NCI-H2107 treated with DMSO at 0.1 percent for 48 hours (cell line): ENCODE data around the gene CLIC5.
A peak's percentile ranks its signal among the peaks of the same experiment; 100 is the strongest.

Source experiments
- DNase-seq: peaks from one replicate; lab custom pipeline; 2025; ENCODE audit not compliant: unreplicated experiment; lab: John Stamatoyannopoulos, UW

CLIC5 gene

DNA sequence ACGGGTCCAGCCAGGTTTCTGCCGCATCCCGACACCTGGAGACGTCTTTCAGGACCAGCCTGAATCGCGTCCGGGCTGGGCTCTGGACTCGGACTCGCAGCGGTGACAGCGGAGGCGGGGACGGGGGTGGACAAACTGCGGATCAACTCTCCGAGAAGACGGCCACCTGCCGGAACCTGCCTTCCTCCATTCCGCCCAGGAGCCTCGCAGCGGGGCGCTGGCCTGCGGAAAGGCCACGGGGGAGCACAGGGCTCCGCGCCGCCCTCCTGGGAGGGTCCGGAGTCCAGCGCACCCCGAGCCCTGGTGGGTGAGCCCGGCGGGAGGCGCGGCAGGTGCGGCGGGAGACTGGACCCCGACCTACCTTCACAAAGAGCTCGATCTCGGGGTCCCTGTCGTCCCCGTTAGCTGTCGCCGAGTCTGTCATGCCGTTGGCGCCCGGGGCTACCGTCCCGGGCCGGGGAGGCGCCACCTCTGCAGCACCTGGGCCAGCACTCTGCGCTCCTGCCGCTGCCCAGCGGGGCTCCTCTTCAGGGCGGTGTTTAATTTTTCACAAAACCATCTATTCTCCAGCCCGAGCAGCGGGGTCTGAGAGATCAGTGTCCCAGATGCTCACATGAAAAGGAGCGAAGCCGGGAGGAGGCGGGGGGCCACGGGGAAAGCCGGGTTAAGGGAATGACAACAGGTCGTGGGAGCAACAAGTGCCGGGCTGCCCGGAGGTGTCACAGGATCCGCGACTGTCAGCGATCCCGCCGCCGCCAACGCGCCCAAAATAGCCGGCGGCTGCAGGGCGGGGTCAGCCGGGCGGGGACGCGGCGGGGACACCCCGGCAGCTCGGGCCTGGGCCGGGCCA is at the start of gene CLIC5:
TSS of gene CLIC5 (minus strand) at position 742 of the 850 bp plus-strand sequence. CDS start at position 424, 318 bp downstream.
- DNase-seq = no peak

DNA sequence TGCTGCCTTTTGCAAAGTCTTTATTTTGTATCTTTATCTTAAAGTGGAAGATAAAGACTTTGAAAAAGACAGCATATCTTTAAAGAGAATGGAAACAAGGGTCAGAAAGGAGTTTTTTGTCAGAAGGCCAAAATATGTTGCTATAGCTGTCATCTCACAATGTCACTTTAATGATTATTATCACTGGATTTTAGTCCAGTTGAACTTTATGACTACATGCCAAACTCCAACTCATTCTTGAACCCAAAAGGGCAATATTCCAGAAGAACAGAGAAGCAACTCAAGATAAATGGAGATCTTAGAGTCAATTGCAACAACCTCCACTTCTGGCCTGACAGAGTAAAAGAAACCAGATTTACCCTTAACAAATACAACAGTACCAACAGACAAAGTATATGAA is 47.3 kb upstream of the CLIC5 start:
- no peak for DNase-seq

DNA sequence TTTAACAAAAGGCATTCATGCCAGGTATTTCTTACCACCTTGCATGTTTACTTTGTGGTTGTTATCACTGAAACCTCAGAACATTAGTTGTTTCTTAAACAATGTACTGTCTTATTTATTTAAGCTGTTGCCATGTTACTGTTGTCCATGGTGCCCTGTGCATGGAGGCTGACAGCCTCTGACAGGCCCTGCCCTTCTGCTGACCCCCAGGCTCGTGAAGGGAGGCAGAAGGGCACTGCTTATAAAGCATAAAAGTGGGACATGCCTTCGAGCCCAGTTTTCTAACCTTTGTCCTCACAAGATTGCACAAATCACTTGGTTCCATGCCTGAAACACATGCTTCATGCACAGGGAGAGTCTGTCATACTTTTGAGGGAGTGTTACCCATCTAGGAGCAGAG is 46.7 kb upstream of the CLIC5 start:
- DNase-seq = peak; percentile 64

DNA sequence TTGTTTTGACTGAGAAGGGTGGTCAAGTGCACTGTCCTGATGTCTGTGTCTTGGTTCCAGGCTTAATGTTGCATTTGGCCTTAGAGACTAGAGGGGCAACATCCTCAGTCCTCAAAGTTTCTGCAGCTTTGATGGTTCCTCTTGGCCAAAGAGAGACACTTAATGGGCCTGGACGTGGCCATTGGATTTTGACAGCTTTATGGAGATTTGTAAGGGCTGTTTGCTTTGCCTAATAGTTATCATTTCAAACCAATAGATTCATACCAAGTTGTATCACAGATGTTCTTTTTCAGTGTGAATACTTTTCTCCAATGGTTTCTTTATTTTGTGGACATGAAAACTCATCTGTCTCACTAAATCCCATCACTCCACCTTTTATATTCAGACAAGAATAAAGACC is 45.8 kb upstream of the CLIC5 start:
- DNase-seq = no peak

DNA sequence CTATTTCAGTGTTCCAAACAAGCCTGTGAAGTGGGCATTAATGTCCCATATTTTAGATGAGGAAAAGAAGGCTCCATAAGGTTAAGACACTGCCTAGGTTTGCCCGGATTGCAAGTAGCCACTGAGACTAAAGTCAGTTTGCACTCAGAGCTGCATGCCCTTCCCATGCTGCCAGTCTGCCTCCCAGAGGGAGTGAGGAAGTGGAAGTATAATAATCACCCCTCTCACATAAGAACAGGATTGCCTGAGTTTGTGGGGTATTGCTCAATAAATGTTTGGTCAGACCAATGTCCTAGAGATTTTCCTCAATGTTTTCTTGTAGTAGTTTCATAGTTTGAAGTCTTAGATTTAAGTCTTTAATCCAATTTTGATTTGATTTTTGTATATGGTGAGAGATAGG is 43.9 kb upstream of the CLIC5 start:
- no peak for DNase-seq

DNA sequence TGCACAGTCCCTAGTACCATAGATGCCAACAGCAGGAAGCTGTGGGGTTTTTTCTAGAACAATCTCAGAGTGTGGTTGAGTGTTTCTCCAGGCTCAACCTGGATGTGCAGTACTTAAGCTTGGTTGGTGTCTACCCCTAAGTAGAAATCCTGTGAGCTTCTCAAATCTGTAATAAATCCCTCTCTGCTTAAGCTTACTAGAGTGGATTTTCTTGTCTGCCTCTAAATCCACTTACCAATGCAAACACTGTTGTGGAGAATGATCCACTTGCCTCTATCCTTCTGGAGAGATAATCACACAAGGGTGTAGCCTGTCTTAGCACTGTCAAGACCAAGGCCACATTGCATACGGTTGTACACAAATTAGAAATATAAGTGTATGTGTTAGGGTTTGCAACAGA is 43.3 kb upstream of the CLIC5 start:
- no peak for DNase-seq

DNA sequence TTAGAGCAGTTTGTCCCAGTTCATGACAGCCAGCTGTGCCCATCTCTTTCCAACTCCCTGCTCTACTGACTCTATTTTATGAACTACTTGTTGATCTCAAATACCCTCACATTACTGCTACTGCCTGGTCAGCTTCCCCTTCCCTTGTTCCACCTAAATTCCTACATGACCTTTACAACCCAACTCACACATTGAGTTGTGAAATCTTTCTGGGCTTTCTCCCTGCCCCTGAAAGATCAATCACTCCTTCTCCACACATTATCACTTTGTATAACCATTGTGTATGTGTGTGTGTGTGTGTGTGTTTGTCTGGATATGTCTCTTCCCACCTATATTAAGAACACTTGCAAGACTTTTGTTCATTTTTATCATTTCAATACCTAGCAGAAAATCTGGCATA is 42.1 kb upstream of the CLIC5 start:
- DNase-seq = no peak

DNA sequence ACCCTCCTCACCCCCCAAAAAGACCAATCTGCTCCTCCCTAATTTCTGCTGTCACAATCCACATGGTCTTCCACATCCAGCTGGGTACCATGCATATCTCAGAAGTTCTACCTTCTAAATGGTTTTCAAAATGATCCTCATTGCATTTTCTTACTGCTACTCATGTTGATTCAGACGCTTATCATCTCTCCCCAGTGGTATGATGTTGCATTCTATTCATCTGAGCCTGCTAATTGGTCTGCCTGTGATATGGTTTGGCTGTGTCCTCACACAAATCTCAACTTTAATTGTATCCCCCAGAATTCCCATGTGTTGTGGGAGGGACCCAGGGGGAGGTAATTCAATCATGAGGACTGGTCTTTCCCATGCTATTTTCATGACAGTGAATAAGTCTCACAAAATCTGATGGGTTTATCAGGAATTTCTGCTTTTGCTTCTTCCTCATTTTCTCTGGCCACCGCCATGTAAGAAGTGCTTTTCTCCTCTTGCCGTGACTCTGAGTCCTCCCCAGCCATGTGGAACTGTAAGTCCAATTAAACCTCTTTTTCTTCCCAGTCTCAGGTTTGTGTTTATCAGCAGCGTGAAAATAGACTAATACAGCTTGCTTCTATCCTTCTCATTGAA is 41.4 kb upstream of the CLIC5 start:
- DNase-seq = no peak

DNA sequence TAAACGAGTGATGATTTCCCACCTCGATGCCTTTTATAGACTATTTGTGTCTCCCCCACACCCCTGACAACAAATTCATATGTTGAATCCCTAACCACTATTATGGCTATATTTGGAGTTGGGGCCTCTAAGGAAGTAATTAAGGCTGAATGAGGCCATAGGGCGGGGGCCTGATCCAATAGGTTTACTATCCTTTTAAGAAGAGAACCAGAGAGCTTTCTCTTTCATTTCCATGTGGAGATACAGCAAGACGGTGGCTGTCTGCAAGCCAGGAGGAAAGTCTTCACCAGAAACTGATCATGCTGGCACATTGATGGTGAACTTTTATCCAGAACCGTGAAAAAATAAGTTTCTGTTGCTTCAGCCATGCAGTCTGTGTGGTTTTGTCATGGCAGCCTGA is 38.9 kb upstream of the CLIC5 start:
- no peak for DNase-seq

DNA sequence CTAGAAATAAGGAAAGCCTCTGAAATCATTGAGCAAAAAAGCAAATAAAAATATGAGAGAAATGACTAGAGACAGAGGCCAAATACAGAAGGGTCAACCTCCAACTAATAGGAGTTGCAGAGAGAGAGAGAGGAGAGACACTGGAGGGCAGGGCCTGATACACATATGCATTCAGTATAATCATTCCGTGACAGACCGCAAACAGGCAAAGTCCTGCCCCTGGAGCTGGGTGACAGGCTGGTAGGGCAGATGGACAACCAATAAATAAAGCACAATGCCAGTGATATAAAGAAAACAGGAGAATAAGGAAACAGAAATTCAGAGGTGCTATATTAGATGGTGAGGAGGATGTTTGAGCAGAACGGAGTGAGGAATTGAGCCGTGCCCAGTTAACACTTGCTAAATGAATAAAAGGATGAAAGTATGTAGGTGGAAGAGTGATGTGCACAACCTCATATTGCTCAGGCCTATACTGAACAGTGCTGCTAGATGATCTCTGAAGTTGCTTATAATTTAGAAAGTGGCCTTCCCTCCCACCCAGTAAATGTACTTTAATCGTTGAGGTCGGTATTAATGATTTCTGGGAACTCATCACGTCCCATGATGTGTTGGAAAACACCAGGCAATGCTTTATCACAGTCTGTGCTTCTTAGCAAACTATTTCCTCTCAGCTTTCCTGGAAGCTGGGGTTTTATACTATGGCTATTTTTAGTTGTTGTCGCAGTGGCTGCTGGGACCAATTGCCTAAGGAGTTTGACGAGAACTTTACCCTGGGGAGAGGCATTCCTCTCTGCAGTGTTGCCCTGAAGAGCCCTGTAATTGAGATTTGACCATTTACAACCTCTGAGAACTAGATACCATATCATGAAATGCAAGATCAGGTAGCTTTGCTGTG is 37.6 kb upstream of the CLIC5 start:
- no peak for DNase-seq

DNA sequence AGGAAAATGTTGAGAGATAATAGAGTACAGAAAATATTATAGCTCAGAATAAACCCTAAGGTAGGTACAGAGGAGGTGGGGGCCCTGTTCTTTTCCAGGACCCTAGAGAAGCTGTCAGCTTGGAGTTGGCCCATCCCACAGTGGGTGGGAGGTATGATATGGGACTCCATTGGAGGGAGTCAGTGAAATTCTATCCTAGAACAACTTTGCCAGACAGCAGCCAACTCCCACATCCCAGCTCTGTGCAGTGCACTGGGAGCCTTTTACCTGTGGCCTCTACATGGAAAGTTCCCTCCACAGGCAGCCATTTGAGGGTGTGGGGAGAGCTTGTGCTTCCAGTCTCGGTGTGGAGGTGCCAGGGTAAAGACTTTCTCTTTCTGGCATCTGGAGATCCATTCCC is 36.8 kb upstream of the CLIC5 start:
- no peak for DNase-seq

DNA sequence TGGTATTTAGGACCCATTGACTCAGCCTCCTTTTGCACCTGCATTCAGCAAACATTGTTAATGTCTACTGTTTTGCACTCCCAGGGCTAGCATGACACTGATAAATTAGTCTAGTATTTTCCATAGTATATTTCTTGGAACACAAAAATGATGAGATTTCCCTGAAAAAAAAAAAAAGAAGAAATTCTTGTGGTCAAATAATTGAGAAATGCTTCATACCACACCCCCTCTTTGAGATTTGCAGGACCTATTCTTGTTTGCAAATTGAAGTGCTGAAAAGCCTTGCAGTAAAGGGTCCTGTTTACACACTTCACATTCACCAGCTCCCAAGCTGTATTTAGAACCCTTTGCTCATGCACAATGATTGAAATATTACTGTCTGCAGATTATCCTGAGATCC is 36.3 kb upstream of the CLIC5 start:
- DNase-seq = no peak

DNA sequence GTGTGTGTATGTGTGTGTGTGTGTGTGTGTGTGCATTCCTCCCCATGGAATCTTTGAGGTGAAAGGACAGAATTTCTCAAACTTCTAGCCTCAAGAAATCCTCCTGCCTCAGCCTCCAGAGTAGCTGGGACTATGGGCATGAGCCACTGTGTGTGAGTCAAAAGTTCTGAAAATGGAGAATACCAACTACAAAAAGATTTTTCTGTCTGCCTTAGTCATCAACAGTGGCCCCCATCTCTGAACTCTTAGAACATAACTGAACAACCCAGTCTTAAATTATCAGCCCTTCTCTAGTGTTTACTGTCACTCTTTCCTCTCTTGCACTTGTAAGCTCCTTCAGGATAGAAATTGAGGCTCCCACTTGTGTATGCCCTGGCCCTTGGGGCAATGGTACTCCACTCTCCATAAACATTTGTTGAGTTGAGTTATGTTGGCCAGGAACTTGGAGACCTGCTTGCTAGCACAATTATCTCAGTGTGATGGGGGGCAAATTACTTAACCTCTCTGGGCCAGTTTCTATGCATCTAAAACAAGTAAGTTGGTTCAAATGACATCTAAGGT is 35.3 kb upstream of the CLIC5 start:
- DNase-seq = no peak

DNA sequence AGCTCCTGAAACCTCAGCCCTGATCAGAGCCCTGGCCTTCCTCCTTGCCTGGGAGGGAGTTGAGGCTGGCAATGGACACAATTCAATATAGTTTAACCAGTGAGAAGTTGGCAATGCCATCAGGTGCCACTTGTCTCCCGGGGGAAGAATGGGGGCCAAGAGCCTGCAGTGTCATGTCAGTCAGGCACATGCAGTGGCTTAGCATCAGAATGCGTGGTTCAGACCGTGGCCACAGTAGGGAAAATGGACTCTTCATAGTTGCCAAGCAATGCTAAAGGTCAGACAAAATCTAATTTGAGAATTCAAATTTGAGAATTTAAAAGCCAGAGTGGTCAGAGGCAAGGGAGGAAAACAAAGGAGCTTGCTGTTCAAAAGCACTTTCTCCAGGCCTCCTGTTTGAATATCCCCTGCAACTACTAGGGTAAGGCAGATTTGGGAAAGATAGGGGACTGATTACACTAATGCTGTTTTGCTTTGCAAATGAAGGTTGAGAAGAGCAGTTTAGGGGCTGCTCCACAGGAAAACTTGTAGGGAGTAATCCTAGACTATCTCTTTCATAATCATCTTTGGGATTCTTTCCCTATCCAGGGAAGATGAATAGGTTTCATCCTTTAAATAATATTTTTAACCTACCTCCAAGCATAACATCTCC is 33.1 kb upstream of the CLIC5 start:
- DNase-seq = no peak

DNA sequence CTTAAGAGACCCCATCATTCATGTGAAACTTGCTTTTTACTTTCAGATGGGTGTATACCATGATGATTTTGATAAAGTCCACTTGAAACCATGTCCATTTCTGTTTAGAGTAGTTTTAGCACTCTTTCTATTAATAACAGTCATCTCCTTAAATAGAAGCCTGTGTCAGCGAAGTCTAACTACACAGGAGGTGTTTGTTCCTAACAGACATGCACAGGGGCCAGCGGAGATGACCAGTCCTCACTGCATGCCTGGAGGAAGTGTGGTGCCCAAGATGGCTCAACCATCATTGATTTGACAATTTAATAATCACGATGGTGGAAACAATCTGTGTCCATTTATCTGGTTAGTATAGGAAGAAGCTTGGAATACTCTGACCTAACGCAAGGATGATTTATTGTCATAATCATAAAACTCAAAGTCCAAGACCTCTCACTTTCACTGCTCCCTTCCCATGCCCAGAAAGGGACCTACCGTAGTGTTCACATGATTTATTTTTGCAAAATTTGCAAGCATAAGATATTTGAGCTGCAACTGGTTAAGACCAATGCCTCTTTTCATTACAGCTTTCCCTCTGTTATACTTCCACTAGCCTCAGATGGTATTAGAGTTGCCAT is 31.0 kb upstream of the CLIC5 start:
- no peak for DNase-seq

DNA sequence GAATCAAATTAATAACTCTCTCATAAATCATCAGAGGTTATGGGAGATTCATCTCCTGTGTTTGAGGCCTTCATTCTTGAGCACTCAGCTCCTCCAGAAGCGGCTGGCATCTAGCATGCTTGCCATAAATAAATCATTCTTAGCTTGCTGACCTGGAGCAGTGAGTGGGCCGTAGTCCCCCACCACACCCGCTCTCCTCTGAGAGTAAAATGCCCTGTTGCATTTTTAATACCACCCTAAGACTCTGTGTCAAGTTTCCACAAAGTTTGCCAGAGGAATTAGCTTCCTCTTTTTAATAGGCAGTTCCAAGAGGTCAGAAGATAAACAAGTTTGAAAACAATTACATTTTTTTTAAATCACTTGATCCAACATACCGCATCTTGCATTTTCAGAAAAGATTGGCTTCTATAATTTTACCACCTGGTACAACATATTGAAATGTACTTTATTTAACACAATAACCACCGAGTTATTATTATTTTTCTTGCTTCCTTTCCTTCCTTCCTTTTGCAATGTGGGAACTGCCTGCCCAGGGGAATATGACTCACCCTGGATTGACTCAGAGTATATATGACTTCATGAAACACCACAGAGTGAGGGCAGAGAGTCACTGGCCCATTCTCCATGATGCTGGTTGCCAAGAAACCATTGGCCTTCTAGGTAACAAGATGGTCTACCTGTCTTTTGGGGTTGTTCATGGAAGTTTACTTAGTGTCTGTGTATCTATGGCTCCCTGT is 29.4 kb upstream of the CLIC5 start:
- no peak for DNase-seq

DNA sequence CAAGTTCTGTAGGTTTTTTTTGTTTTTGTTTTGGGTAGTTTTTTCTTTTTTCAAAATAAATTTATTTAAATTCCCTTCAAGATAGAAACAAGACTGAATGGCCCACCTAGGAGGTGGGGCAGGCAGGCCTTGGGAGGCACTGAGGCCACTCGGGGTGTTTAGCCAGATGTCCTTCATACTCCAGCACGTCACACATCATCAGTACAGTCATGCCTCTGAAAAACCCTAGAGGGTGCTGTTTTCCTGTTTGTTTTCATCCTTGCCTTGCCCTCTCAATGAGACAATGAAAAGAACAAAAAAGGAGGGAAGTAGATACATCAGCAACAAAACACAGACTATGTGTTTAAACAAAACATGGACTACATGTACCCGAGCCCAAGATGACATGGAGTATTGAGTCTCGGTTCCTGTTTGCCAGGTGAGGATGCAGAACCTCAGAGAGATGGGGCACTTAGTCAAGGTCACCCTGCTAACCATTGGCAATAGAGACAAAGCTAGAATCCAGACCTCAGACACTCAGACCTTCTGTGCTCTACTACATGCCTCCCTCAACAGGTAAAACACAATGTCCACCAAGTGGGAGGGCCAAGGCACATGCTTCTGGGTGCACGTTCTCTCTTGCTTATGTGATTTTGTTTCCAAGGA is 26.8 kb upstream of the CLIC5 start:
- peak; percentile 53 for DNase-seq

DNA sequence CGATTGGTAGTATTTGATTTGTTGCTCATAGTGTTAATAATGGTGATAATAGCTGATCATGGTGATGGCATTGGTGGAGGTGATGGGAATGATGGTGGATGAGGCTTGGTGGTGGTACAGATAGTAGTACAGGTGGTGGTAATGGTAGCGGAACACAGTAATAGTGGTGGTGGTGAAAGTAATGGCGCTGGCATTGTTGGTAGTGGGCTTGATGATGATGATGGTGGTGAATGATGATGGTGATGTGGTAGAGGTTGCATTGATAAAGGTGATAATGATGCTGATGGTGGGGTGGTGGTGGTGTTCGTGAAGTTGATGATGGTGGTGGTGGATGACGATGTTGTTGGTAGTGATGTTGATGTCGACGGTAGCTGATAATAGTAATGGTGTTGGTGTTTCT is 24.6 kb upstream of the CLIC5 start:
- DNase-seq = no peak

DNA sequence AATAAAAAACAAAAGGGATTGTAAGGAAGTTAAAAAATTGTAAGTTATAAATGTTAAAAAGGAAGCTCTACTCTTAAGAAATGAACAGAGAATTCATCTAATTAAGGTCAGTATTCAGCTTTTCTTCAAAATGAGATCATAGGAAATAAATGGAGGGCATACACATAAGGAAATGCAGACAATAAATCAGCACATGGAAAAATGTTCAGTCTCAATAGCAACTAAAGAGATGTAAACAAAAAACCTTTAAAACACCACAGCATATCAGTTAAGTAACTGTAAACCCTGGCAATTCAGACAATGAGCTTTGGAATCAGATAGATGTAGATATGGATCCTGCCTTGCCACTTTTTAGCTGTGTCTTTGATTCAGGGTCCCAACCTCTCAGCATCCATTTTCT is 24.0 kb upstream of the CLIC5 start:
- DNase-seq = no peak
